ENCODE data around the gene OR14A16. TPM values are rescaled to one million over a fixed set of nuclear protein-coding genes. Genes with fewer than 3 reads are reported as not detected.

Gene OR14A16
- total and polyA plus RNA-seq, 4 donors: not detected

- no peak for TF ChIP-seq EGR1 (IDR thresholded peaks at IDR 0.05; ENCODE audit: low read depth in 2 of 2)
- no peak for TF ChIP-seq CTCF (IDR thresholded peaks at IDR 0.05; ENCODE audit: low read depth, low read length, missing input control)
- no peak for TF ChIP-seq YY1 (IDR thresholded peaks at IDR 0.05)
- TF ChIP-seq REST (IDR thresholded peaks at IDR 0.05): no peak
- TF ChIP-seq FOXA1 (IDR thresholded peaks at IDR 0.05): no peak
- no peak for TF ChIP-seq FOXA2 (IDR thresholded peaks at IDR 0.05)
- TF ChIP-seq GABPA (IDR thresholded peaks at IDR 0.05 in 1 of 2, conservative IDR thresholded peaks at IDR 0.05 in 1 of 2): no peak
- no peak for TF ChIP-seq ATF3 (IDR thresholded peaks at IDR 0.05)
- TF ChIP-seq RXRA (IDR thresholded peaks at IDR 0.05): no peak
- 50% methylated on average over 2 of the region's 2 CpGs for WGBS
- no peaks in the 10 kb centered on the region for H3K36me3 ChIP-seq (ENCODE audit: control insufficient read depth in 4 of 4, insufficient read depth in 3 of 4, low read depth in 1 of 4, low read length in 3 of 4)
- no peak overlapping the region for H3K9ac ChIP-seq (ENCODE audit: low read depth in 1 of 2, low read length in 2 of 2)
- H3K4me3 ChIP-seq (ENCODE audit: low read depth in 1 of 3, low read length in 3 of 3): no peak overlapping the region
- H3K9me3 ChIP-seq (ENCODE audit: control insufficient read depth in 4 of 4, low read length in 3 of 4): no peaks in the 10 kb centered on the region
- H3K27me3 ChIP-seq (ENCODE audit: control insufficient read depth in 4 of 4, insufficient read depth in 4 of 4, low read length in 3 of 4): no peaks in the 10 kb centered on the region
- no peaks in the 10 kb centered on the region for H3K4me1 ChIP-seq (ENCODE audit: control insufficient read depth in 4 of 4, insufficient read depth in 4 of 4, low read length in 3 of 4)
- DNase-seq (ENCODE audit: low spot score): no peak
- no peak overlapping the region for H3K27ac ChIP-seq (ENCODE audit: low read depth in 1 of 2, low read length in 2 of 2)
Measured at GRCh38 chr1:247843411-247843810, 19.5 kb upstream of the OR14A16 start.

GRCh38 chr1:247841796-247842195 lies 17.9 kb upstream of the OR14A16 start, which contains the start of gene OR11L1:
Gene OR11L1, minus strand, starts transcription at chr1:247841896. Its CDS starts 0 bp downstream, at chr1:247841896.
- no peak within 1 kb of the TSS for H3K27ac ChIP-seq (ENCODE audit: low read depth in 1 of 2, low read length in 2 of 2)
- no peaks in the 10 kb centered on the region for H3K27me3 ChIP-seq (ENCODE audit: control insufficient read depth in 4 of 4, insufficient read depth in 4 of 4, low read length in 3 of 4)
- no peak within 1 kb of the TSS for H3K9ac ChIP-seq (ENCODE audit: low read depth in 1 of 2, low read length in 2 of 2)
- H3K36me3 ChIP-seq (ENCODE audit: control insufficient read depth in 4 of 4, insufficient read depth in 3 of 4, low read depth in 1 of 4, low read length in 3 of 4): no peaks in the 10 kb centered on the region
- H3K4me3 ChIP-seq (ENCODE audit: low read depth in 1 of 3, low read length in 3 of 3): no peak within 1 kb of the TSS
- no peaks in the 10 kb centered on the region for H3K9me3 ChIP-seq (ENCODE audit: control insufficient read depth in 4 of 4, low read length in 3 of 4)
- 83% methylated on average over 2 of the region's 2 CpGs for WGBS
- no peak for DNase-seq (ENCODE audit: low spot score)
- TF ChIP-seq ATF3 (IDR thresholded peaks at IDR 0.05) (no peak), REST (IDR thresholded peaks at IDR 0.05) (no peak), EGR1 (IDR thresholded peaks at IDR 0.05; ENCODE audit: low read depth in 2 of 2) (no peak), TAF1 (conservative IDR thresholded peaks at IDR 0.05) (no peak), RXRA (IDR thresholded peaks at IDR 0.05) (no peak), YY1 (IDR thresholded peaks at IDR 0.05) (no peak), HNF4A (conservative IDR thresholded peaks at IDR 0.05) (no peak)
- H3K4me1 ChIP-seq (ENCODE audit: control insufficient read depth in 4 of 4, insufficient read depth in 4 of 4, low read length in 3 of 4): no peaks in the 10 kb centered on the region

Data from liver (tissue), 9 donors.